HepG2 (cell line): ENCODE results near the gene DDR1. TPM values are rescaled to one million over a fixed set of nuclear protein-coding genes. Genes with fewer than 3 reads are reported as not detected.

ENCODE experiments used
- ATAC-seq: fragments of 200-7000 bp; cut with Tn5 transposase; 3 replicates; pipeline ENCODE4 v1.9.1; 2020; ENCODE audit warnings: mild to moderate bottlenecking, moderate library complexity
- BruUV-seq: library from RNA; stranded (reverse); fragments of 400-500 nt; replicated peaks from 2 replicates; lab custom pipeline; 2021; lab: Mats Ljungman, UMichigan
- CTCF ChIA-PET: fragments of 300-600 bp; formaldehyde crosslinking; extraction: SDS; loops from one replicate; lab custom pipeline; 2021; ENCODE audit warnings: low total read pairs, inconsistent platforms, low intra/inter-chr PET ratio; lab: Yijun Ruan, JAX
- POLR2A ChIA-PET: fragments of 350-600 bp; sonication (Branson Sonifier 250); formaldehyde crosslinking; loops from one replicate; lab custom pipeline; 2020; ENCODE audit warnings: antibody characterized with exemption, inconsistent platforms; lab: Yijun Ruan, JAX
- DNase-seq: peaks from one replicate; pipeline ENCODE4 v3.0.0-alpha.2; 2015; ENCODE audit warnings: low spot score
- FAIRE-seq: peaks from 3 replicates; lab custom pipeline; 2011; peaks lifted over from hg19 to GRCh38; lab: Jason Lieb, UNC
- H2AFZ ChIP-seq: one replicate; pipeline ENCODE4 v1.6.1; 2011; ENCODE audit warnings: low read length, inconsistent platforms
- H3K27ac ChIP-seq: fragments of 300-600 bp; 3 replicates; pipeline ENCODE4 v1.8.0; 2011; ENCODE audit warnings: mixed run types, mild to moderate bottlenecking, mixed read lengths, low read length, inconsistent platforms; ENCODE audit not compliant: insufficient read depth; ENCODE audit errors: extremely low read length
- H3K27me3 ChIP-seq, 2 experiments: fragments of 200-600 bp in 1 of 2; 2 replicates in 1 of 2; 3 replicates in 1 of 2; pipeline versions ENCODE4 v1.6.0 to v1.8.0; 2011; ENCODE audit warnings: low read length in 2 of 2, mild to moderate bottlenecking in 2 of 2, moderate library complexity in 2 of 2, inconsistent platforms in 1 of 2; ENCODE audit not compliant: insufficient read depth in 2 of 2, control insufficient read depth in 1 of 2
- H3K36me3 ChIP-seq, 2 experiments: fragments of 200-600 bp in 1 of 2; replicated peaks in 1 of 2; 2 replicates in 1 of 2; 3 replicates in 1 of 2; pipeline versions ENCODE4 v1.5.1 to v1.8.0; 2011; ENCODE audit warnings: low read length in 2 of 2, inconsistent platforms in 1 of 2; ENCODE audit not compliant: insufficient read depth in 2 of 2, control insufficient read depth in 1 of 2
- H3K4me1 ChIP-seq: 2 replicates; pipeline ENCODE4 v1.5.1; 2012; ENCODE audit warnings: low read length, inconsistent platforms; ENCODE audit not compliant: insufficient read depth
- H3K4me2 ChIP-seq: 2 replicates; pipeline ENCODE4 v1.6.0; 2011; ENCODE audit warnings: low read depth, low read length, inconsistent platforms
- H3K4me3 ChIP-seq, 3 experiments: fragments of 200-600 bp in 1 of 3; sonication (generic), shearing (Covaris generic) in 1 of 3; replicated peaks in 1 of 3; 2 replicates each; pipeline ENCODE4 v1.5.1; 2011 to 2016; ENCODE audit warnings: low read length in 3 of 3, inconsistent platforms in 2 of 3, low read depth in 2 of 3, mild to moderate bottlenecking in 2 of 3, control low read depth in 1 of 3, mixed read lengths in 1 of 3; ENCODE audit not compliant: insufficient read depth in 1 of 3
- H3K79me2 ChIP-seq: one replicate; pipeline ENCODE4 v1.6.1; 2011; ENCODE audit warnings: low read length, inconsistent platforms; ENCODE audit not compliant: insufficient read depth
- H3K9ac ChIP-seq: 2 replicates; pipeline ENCODE4 v1.6.0; 2011; ENCODE audit warnings: mild to moderate bottlenecking, low read depth, low read length, inconsistent platforms; ENCODE audit not compliant: insufficient read depth
- H3K9me3 ChIP-seq: 2 replicates; pipeline ENCODE4 v1.5.1; 2012; ENCODE audit warnings: mild to moderate bottlenecking, low read length
- H4K20me1 ChIP-seq: 2 replicates; pipeline ENCODE4 v1.6.0; 2011; ENCODE audit warnings: inconsistent platforms, mild to moderate bottlenecking, low read length, moderate library complexity; ENCODE audit not compliant: insufficient read depth
- EEA1 ChIP-seq: sonication (generic); formaldehyde crosslinking; IDR thresholded peaks from 2 replicates; pipeline ENCODE4 v1.5.1; 2020; ENCODE audit warnings: mild to moderate bottlenecking, missing genetic modification reagents, borderline replicate concordance
- HMG20A ChIP-seq: IDR thresholded peaks from 2 replicates; pipeline ENCODE4 v1.6.1; 2016; ENCODE audit warnings: borderline replicate concordance
- KDM4B ChIP-seq: sonication (generic); formaldehyde crosslinking; IDR thresholded peaks from 2 replicates; pipeline ENCODE4 v1.4.0; 2020; ENCODE audit warnings: missing genetic modification reagents
- SALL2 ChIP-seq: sonication (generic); formaldehyde crosslinking; IDR thresholded peaks from 2 replicates; pipeline ENCODE4 v1.8.1; 2023; ENCODE audit warnings: mild to moderate bottlenecking, missing genetic modification reagents, inconsistent platforms
- SOX13 ChIP-seq, 3 experiments: fragments of 450-650 bp in 1 of 3; sonication (generic) in 1 of 3; formaldehyde crosslinking in 1 of 3; IDR thresholded peaks in 2 of 3; conservative IDR thresholded peaks in 1 of 3; 2 replicates each; pipeline versions ENCODE4 v1.5.0 to v1.6.1; 2016 to 2020; ENCODE audit warnings: antibody characterized with exemption in 1 of 3, mild to moderate bottlenecking in 1 of 3, missing compliant biosample characterization in 1 of 3, missing genetic modification reagents in 1 of 3, moderate library complexity in 1 of 3
- SP2 ChIP-seq: sonication (generic); formaldehyde crosslinking; IDR thresholded peaks from 2 replicates; pipeline ENCODE4 v1.5.1; 2020; ENCODE audit warnings: mild to moderate bottlenecking, missing genetic modification reagents
- ZBTB42 ChIP-seq: sonication (generic); formaldehyde crosslinking; IDR thresholded peaks from 2 replicates; pipeline ENCODE4 v1.5.0; 2020; ENCODE audit warnings: mild to moderate bottlenecking, missing genetic modification reagents
- ZFP1 ChIP-seq: IDR thresholded peaks from 2 replicates; pipeline ENCODE4 v1.6.1; 2016
- ZNF672 ChIP-seq: sonication (generic); formaldehyde crosslinking; IDR thresholded peaks from 2 replicates; pipeline ENCODE4 v1.8.1; 2022; ENCODE audit warnings: missing genetic modification reagents
- ZNF841 ChIP-seq: sonication (generic); formaldehyde crosslinking; IDR thresholded peaks from 2 replicates; pipeline ENCODE4 v1.8.1; 2023; ENCODE audit warnings: missing genetic modification reagents, borderline replicate concordance
- WGBS: methylation state at CpG from one replicate; pipeline ENCODE4 v1.1.6; 2017; ENCODE audit warnings: low lambda C conversion rate; 5-methylcytosine and 5-hydroxymethylcytosine counted together
- in situ Hi-C: cut with HindIII; loops from 2 replicates; pipeline ENCODE4 v1.10.0; 2017; ENCODE audit warnings: low pct_unique_long_range_greater_than_20kb; ENCODE audit not compliant: extremely low pct_ligation_motif_present
- intact Hi-C: fragments of 100-400 bp; cut with micrococcal nuclease; formaldehyde crosslinking; loops from one replicate; pipeline ENCODE4 v1.10.0; 2022; ENCODE audit not compliant: unreplicated experiment
- polyA plus RNA-seq, 8 experiments: library from polyadenylated mRNA; depleted of rRNA in 3 of 8; stranded (reverse) in 7 of 8; unstranded in 1 of 8; fragments of >200 nt; fragmentation: Illumina TruSeq in 4 of 8; extraction: Trizol in 4 of 8; gene quantifications; 2 replicates each; pipeline versions ENCODE4 v1.2.1 to v1.2.3, GENCODE V29; 2011 to 2016; ENCODE audit warnings: low read depth in 4 of 8, missing spikeins in 1 of 8, mixed read lengths in 1 of 8; ENCODE audit not compliant: insufficient read depth in 1 of 8
- total RNA-seq, 5 experiments: library from RNA; depleted of rRNA; stranded (reverse); fragments of >200 nt; fragmentation: Illumina TruSeq; extraction: Trizol; gene quantifications; 2 replicates each; pipeline ENCODE4 v1.2.3, GENCODE V29; 2016; ENCODE audit warnings: low read depth in 1 of 5
- TF ChIP-seq, protein P1 (sequence below): sonication (generic); formaldehyde crosslinking; IDR thresholded peaks from 2 replicates; pipeline ENCODE4 v1.8.0; 2023; ENCODE audit warnings: mild to moderate bottlenecking, missing genetic modification reagents
- TF ChIP-seq, protein P2 (sequence below): sonication (generic); formaldehyde crosslinking; IDR thresholded peaks from 2 replicates; pipeline ENCODE4 v1.9.0; 2021; ENCODE audit warnings: missing genetic modification reagents, mild to moderate bottlenecking, borderline replicate concordance
- TF ChIP-seq, protein P3 (sequence below): sonication (generic); formaldehyde crosslinking; IDR thresholded peaks from 2 replicates; pipeline ENCODE4 v1.5.1; 2020; ENCODE audit warnings: mild to moderate bottlenecking, missing genetic modification reagents, moderate library complexity

DDR1 gene
- total and polyA plus RNA-seq, 2 of the 13 experiments (the other 11 are each of a cell fraction or from before 2014, with no cell fraction given) = 16.7 to 20.2 TPM

DNA sequence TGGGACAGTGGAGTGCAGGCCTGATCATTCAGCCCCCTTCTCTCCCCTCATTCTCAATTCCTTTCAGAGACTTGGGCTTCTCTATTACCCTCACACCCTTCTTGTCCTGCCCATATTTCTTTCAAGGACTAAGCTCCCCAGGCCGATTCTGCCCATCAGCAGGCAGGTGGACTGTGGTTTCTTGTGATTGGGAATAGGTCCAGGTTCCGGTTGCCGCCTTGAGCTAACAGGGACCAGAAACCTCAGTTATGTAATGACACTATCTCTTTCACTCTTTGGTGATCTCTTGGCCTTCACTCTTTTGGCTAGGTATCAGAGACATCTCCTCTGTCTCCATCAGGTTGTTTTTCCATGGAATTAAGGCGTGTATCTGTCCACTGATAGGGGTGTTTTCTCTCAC is 62.9 kb downstream of the DDR1 start:
- H3K27ac ChIP-seq = no peak overlapping the region
- ATAC-seq (no peak), FAIRE-seq (no peak), DNase-seq (no peak)
- no peak overlapping the region for H3K4me2 ChIP-seq
- H3K4me1 ChIP-seq = peaks cover 8% of the 10 kb centered on the region; the same call in 1 of the 2 replicates
- peaks cover 0 to 18% of the 10 kb centered on the region in 2 experiments; a peak in 3 of 5 replicates for H3K27me3 ChIP-seq
- in situ Hi-C loops (no loop called here), intact Hi-C loops (no loop called here)
- no peak overlapping the region for H3K9ac ChIP-seq
- no peaks in the 10 kb centered on the region for H3K36me3 ChIP-seq
- CTCF ChIA-PET = no interaction called here
- no peaks in the 10 kb centered on the region for H3K79me2 ChIP-seq
- no TSS peak for BruUV-seq
- WGBS = 4% methylated on average over 4 of the region's 4 CpGs
- H3K9me3 ChIP-seq = no peaks in the 10 kb centered on the region
- POLR2A ChIA-PET = no interaction called here
- H2AFZ ChIP-seq = no peak overlapping the region
- H3K4me3 ChIP-seq = no peak overlapping the region
- H4K20me1 ChIP-seq = no peaks in the 10 kb centered on the region
- TF ChIP-seq ZNF672 (CRISPR knock-in tag) (no peak), HMG20A (CRISPR knock-in tag) (no peak), SP2 (CRISPR knock-in tag) (no peak), EEA1 (CRISPR knock-in tag) (no peak)
- TF ChIP-seq, protein P1, sequence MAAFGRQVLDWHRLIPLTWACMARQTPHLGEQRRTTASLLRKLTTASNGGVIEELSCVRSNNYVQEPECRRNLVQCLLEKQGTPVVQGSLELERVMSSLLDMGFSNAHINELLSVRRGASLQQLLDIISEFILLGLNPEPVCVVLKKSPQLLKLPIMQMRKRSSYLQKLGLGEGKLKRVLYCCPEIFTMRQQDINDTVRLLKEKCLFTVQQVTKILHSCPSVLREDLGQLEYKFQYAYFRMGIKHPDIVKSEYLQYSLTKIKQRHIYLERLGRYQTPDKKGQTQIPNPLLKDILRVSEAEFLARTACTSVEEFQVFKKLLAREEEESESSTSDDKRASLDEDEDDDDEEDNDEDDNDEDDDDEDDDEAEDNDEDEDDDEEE (CRISPR knock-in tag) = no peak

DNA sequence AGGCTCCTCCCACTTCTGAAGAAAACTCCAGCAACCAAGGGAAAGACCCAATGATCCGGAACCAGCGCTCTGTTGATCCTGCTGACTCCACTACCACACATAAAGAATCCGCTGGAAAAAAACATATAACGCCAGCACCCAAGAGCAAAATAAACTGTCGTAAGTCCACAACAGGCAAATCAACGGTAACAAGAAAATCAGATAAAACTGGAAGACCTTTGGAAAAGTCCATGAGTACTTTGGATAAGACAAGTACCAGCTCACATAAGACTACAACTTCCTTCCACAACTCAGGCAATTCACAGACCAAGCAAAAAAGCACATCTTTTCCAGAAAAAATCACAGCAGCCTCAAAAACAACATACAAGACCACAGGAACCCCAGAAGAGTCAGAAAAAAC is 64.5 kb downstream of the DDR1 start:
- DNase-seq (no peak), FAIRE-seq (no peak), ATAC-seq (no peak)
- WGBS = 41% methylated on average over 6 of the region's 6 CpGs
- CTCF ChIA-PET = no interaction called here
- Histone ChIP-seq H3K9ac (no peak overlapping the region), H3K27ac (no peak overlapping the region), H3K4me2 (no peak overlapping the region), H3K27me3 (peaks cover 0 to 26% of the 10 kb centered on the region in 2 experiments; a peak in 3 of 5 replicates), H3K9me3 (no peaks in the 10 kb centered on the region), H4K20me1 (no peaks in the 10 kb centered on the region), H3K36me3 (no peaks in the 10 kb centered on the region), H3K4me3 (no peak overlapping the region), H2AFZ (no peak overlapping the region), H3K4me1 (no peaks in the 10 kb centered on the region), H3K79me2 (no peaks in the 10 kb centered on the region)
- intact Hi-C loops = no loop called here
- BruUV-seq = no TSS peak
- POLR2A ChIA-PET = no interaction called here
- in situ Hi-C loops = no loop called here
- TF ChIP-seq ZBTB42 (CRISPR knock-in tag) = no peak
- TF ChIP-seq, protein P2, sequence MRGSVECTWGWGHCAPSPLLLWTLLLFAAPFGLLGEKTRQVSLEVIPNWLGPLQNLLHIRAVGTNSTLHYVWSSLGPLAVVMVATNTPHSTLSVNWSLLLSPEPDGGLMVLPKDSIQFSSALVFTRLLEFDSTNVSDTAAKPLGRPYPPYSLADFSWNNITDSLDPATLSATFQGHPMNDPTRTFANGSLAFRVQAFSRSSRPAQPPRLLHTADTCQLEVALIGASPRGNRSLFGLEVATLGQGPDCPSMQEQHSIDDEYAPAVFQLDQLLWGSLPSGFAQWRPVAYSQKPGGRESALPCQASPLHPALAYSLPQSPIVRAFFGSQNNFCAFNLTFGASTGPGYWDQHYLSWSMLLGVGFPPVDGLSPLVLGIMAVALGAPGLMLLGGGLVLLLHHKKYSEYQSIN = no peak
- no peak for TF ChIP-seq ZFP1 (CRISPR knock-in tag)
- TF ChIP-seq, protein P3, sequence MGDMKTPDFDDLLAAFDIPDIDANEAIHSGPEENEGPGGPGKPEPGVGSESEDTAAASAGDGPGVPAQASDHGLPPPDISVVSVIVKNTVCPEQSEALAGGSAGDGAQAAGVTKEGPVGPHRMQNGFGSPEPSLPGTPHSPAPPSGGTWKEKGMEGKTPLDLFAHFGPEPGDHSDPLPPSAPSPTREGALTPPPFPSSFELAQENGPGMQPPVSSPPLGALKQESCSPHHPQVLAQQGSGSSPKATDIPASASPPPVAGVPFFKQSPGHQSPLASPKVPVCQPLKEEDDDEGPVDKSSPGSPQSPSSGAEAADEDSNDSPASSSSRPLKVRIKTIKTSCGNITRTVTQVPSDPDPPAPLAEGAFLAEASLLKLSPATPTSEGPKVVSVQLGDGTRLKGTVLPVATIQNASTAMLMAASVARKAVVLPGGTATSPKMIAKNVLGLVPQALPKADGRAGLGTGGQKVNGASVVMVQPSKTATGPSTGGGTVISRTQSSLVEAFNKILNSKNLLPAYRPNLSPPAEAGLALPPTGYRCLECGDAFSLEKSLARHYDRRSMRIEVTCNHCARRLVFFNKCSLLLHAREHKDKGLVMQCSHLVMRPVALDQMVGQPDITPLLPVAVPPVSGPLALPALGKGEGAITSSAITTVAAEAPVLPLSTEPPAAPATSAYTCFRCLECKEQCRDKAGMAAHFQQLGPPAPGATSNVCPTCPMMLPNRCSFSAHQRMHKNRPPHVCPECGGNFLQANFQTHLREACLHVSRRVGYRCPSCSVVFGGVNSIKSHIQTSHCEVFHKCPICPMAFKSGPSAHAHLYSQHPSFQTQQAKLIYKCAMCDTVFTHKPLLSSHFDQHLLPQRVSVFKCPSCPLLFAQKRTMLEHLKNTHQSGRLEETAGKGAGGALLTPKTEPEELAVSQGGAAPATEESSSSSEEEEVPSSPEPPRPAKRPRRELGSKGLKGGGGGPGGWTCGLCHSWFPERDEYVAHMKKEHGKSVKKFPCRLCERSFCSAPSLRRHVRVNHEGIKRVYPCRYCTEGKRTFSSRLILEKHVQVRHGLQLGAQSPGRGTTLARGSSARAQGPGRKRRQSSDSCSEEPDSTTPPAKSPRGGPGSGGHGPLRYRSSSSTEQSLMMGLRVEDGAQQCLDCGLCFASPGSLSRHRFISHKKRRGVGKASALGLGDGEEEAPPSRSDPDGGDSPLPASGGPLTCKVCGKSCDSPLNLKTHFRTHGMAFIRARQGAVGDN (CRISPR knock-in tag) = no peak
- no peak for TF ChIP-seq SALL2 (CRISPR knock-in tag)
- no peak for TF ChIP-seq SOX13 (IDR thresholded peaks at IDR 0.05)
- TF ChIP-seq SOX13 (CRISPR knock-in tag; conservative IDR thresholded peaks at IDR 0.05 in 1 of 2, IDR thresholded peaks at IDR 0.05 in 1 of 2) = no peak
- TF ChIP-seq KDM4B (CRISPR knock-in tag) = no peak
- no peak for TF ChIP-seq ZNF841 (CRISPR knock-in tag)
